ENCODE data around the gene ANKLE1. TPM values are rescaled to one million over a fixed set of nuclear protein-coding genes. Genes with fewer than 3 reads are reported as not detected.

The ANKLE1 gene
- total RNA-seq, 1 donor from 2014 or later, result 0.99 TPM

GRCh38 chr19:17286263-17286662 lies 4.6 kb downstream of the ANKLE1 start:
- H3K4me3 Mint-ChIP-seq (ENCODE audit: unreplicated experiment), result no peak overlapping the region

GRCh38 chr19:17286752-17287151 lies 5.1 kb downstream of the ANKLE1 start:
- no peak overlapping the region for H3K4me3 Mint-ChIP-seq (ENCODE audit: unreplicated experiment)
- no peak overlapping the region for H3K27ac Mint-ChIP-seq (ENCODE audit: unreplicated experiment)
- H3K9me3 Mint-ChIP-seq (ENCODE audit: unreplicated experiment), result no peaks in the 10 kb centered on the region
- no peak for DNase-seq (ENCODE audit: extremely low spot score, unreplicated experiment)
- H3K4me1 Mint-ChIP-seq (ENCODE audit: unreplicated experiment), result peaks cover 6% of the 10 kb centered on the region
- TF ChIP-seq CTCF (IDR thresholded peaks at IDR 0.05), result no peak
- H3K27me3 Mint-ChIP-seq (ENCODE audit: unreplicated experiment), result no peaks in the 10 kb centered on the region
- no peaks in the 10 kb centered on the region for H3K36me3 Mint-ChIP-seq (ENCODE audit: unreplicated experiment)

More at GRCh38 chr19:17286263-17286662, 4.6 kb downstream of the ANKLE1 start:
- DNase-seq (ENCODE audit: extremely low spot score, unreplicated experiment), result no peak
- Mint-ChIP-seq H3K27me3 (ENCODE audit: unreplicated experiment) (no peaks in the 10 kb centered on the region), H3K36me3 (ENCODE audit: unreplicated experiment) (no peaks in the 10 kb centered on the region), H3K27ac (ENCODE audit: unreplicated experiment) (no peak overlapping the region), H3K4me1 (ENCODE audit: unreplicated experiment) (peaks cover 6% of the 10 kb centered on the region), H3K9me3 (ENCODE audit: unreplicated experiment) (no peaks in the 10 kb centered on the region)
- TF ChIP-seq CTCF (IDR thresholded peaks at IDR 0.05), result no peak

- H3K27ac Mint-ChIP-seq (ENCODE audit: unreplicated experiment), result no peak overlapping the region
- H3K36me3 Mint-ChIP-seq (ENCODE audit: unreplicated experiment), result no peaks in the 10 kb centered on the region
- peaks cover 10% of the 10 kb centered on the region for H3K4me1 Mint-ChIP-seq (ENCODE audit: unreplicated experiment)
- peak; percentile 89 for DNase-seq (ENCODE audit: extremely low spot score, unreplicated experiment)
- H3K27me3 Mint-ChIP-seq (ENCODE audit: unreplicated experiment), result no peaks in the 10 kb centered on the region
- H3K4me3 Mint-ChIP-seq (ENCODE audit: unreplicated experiment), result no peak overlapping the region
- TF ChIP-seq CTCF (IDR thresholded peaks at IDR 0.05), result no peak
- no peaks in the 10 kb centered on the region for H3K9me3 Mint-ChIP-seq (ENCODE audit: unreplicated experiment)
These were observed 7.8 kb downstream of the ANKLE1 start for GRCh38 chr19:17289489-17289888.

GRCh38 chr19:17292301-17293074 lies 10.8 kb downstream of the ANKLE1 start:
- Mint-ChIP-seq H3K9me3 (ENCODE audit: unreplicated experiment) (no peaks in the 10 kb centered on the region), H3K27me3 (ENCODE audit: unreplicated experiment) (no peaks in the 10 kb centered on the region), H3K36me3 (ENCODE audit: unreplicated experiment) (no peaks in the 10 kb centered on the region), H3K27ac (ENCODE audit: unreplicated experiment) (peak overlapping the region; percentile 77), H3K4me3 (ENCODE audit: unreplicated experiment) (peak overlapping the region; percentile 83), H3K4me1 (ENCODE audit: unreplicated experiment) (peaks cover 15% of the 10 kb centered on the region)
- DNase-seq (ENCODE audit: extremely low spot score, unreplicated experiment), result peak; percentile 91
- peak; percentile 77 for TF ChIP-seq CTCF (IDR thresholded peaks at IDR 0.05)

- H3K36me3 Mint-ChIP-seq (ENCODE audit: unreplicated experiment), result no peaks in the 10 kb centered on the region
- no peaks in the 10 kb centered on the region for H3K27me3 Mint-ChIP-seq (ENCODE audit: unreplicated experiment)
- H3K4me1 Mint-ChIP-seq (ENCODE audit: unreplicated experiment), result peaks cover 15% of the 10 kb centered on the region
- DNase-seq (ENCODE audit: extremely low spot score, unreplicated experiment), result no peak
- TF ChIP-seq CTCF (IDR thresholded peaks at IDR 0.05), result no peak
- no peak overlapping the region for H3K4me3 Mint-ChIP-seq (ENCODE audit: unreplicated experiment)
- no peak overlapping the region for H3K27ac Mint-ChIP-seq (ENCODE audit: unreplicated experiment)
- no peaks in the 10 kb centered on the region for H3K9me3 Mint-ChIP-seq (ENCODE audit: unreplicated experiment)
These were observed 11.9 kb downstream of the ANKLE1 start for GRCh38 chr19:17293605-17294004.

All from osteocyte (in vitro differentiated cells).